T-helper 2 cell treated with Interferon-gamma antibody and Interleukin-4, amounts not matched to agents 5 μg/mL and 100 μg/mL, for 36 hours (primary cell): ENCODE data around the gene PDZD7.

Source experiments
- DNase-seq: peaks from one replicate; pipeline ENCODE4 v3.0.0; 2021; ENCODE audit warnings: low spot score
- H3K27ac Mint-ChIP-seq: one replicate; pipeline ENCODE4 v1.8.0; 2021; ENCODE audit warnings: mild to moderate bottlenecking, mixed read lengths
- H3K27me3 Mint-ChIP-seq: one replicate; pipeline ENCODE4 v1.8.0; 2021; ENCODE audit warnings: low read depth, mixed read lengths
- H3K36me3 Mint-ChIP-seq: one replicate; pipeline ENCODE4 v1.8.0; 2021; ENCODE audit warnings: low read depth, mixed read lengths
- H3K4me1 Mint-ChIP-seq: one replicate; pipeline ENCODE4 v1.8.0; 2021; ENCODE audit warnings: low read depth, mixed read lengths
- H3K4me3 Mint-ChIP-seq: one replicate; pipeline ENCODE4 v1.8.0; 2022; ENCODE audit warnings: mild to moderate bottlenecking, moderate library complexity, mixed read lengths
- H3K9me3 Mint-ChIP-seq: one replicate; pipeline ENCODE4 v1.8.0; 2021; ENCODE audit warnings: mixed read lengths

Gene PDZD7

GRCh38 chr10:101012525-101013364 is 18.2 kb downstream of the PDZD7 start:
- no peaks in the 10 kb centered on the region for H3K9me3 Mint-ChIP-seq
- H3K27me3 Mint-ChIP-seq: peaks cover 14% of the 10 kb centered on the region
- peak; percentile 75 for DNase-seq
- no peak overlapping the region for H3K4me3 Mint-ChIP-seq
- H3K27ac Mint-ChIP-seq: no peak overlapping the region
- H3K36me3 Mint-ChIP-seq: no peaks in the 10 kb centered on the region
- H3K4me1 Mint-ChIP-seq: peaks cover 12% of the 10 kb centered on the region

- DNase-seq: no peak
- Mint-ChIP-seq H3K9me3 (no peaks in the 10 kb centered on the region), H3K36me3 (no peaks in the 10 kb centered on the region), H3K4me1 (peaks cover 12% of the 10 kb centered on the region), H3K27ac (no peak overlapping the region), H3K27me3 (peaks cover 6% of the 10 kb centered on the region), H3K4me3 (no peak overlapping the region)
These were observed 19.2 kb downstream of the PDZD7 start for GRCh38 chr10:101011517-101012423.

GRCh38 chr10:101010329-101010728 is 20.6 kb downstream of the PDZD7 start:
- Mint-ChIP-seq H3K36me3 (no peaks in the 10 kb centered on the region), H3K4me3 (no peak overlapping the region), H3K27me3 (no peaks in the 10 kb centered on the region), H3K9me3 (no peaks in the 10 kb centered on the region), H3K4me1 (peaks cover 12% of the 10 kb centered on the region), H3K27ac (no peak overlapping the region)
- DNase-seq: no peak

- peaks cover 7% of the 10 kb centered on the region for H3K4me1 Mint-ChIP-seq
- H3K36me3 Mint-ChIP-seq: no peaks in the 10 kb centered on the region
- no peak overlapping the region for H3K4me3 Mint-ChIP-seq
- no peak for DNase-seq
- H3K27me3 Mint-ChIP-seq: no peaks in the 10 kb centered on the region
- no peak overlapping the region for H3K27ac Mint-ChIP-seq
- no peaks in the 10 kb centered on the region for H3K9me3 Mint-ChIP-seq
These were observed 22.0 kb downstream of the PDZD7 start for GRCh38 chr10:101008823-101009423.

- no peaks in the 10 kb centered on the region for H3K9me3 Mint-ChIP-seq
- H3K4me1 Mint-ChIP-seq: peaks cover 5% of the 10 kb centered on the region
- H3K27me3 Mint-ChIP-seq: no peaks in the 10 kb centered on the region
- no peak for DNase-seq
- H3K4me3 Mint-ChIP-seq: no peak overlapping the region
- no peaks in the 10 kb centered on the region for H3K36me3 Mint-ChIP-seq
- H3K27ac Mint-ChIP-seq: no peak overlapping the region
These were observed 22.8 kb downstream of the PDZD7 start for GRCh38 chr10:101007915-101008822.

- DNase-seq: no peak
- Mint-ChIP-seq H3K4me1 (no peaks in the 10 kb centered on the region), H3K4me3 (no peak overlapping the region), H3K36me3 (no peaks in the 10 kb centered on the region), H3K27me3 (no peaks in the 10 kb centered on the region), H3K9me3 (no peaks in the 10 kb centered on the region), H3K27ac (no peak overlapping the region)
These were observed 23.7 kb downstream of the PDZD7 start for GRCh38 chr10:101007099-101007711.

GRCh38 chr10:101006593-101007098 is 24.3 kb downstream of the PDZD7 start:
- no peaks in the 10 kb centered on the region for H3K4me1 Mint-ChIP-seq
- no peaks in the 10 kb centered on the region for H3K36me3 Mint-ChIP-seq
- H3K27ac Mint-ChIP-seq: no peak overlapping the region
- H3K27me3 Mint-ChIP-seq: no peaks in the 10 kb centered on the region
- no peak for DNase-seq
- H3K4me3 Mint-ChIP-seq: no peak overlapping the region
- no peaks in the 10 kb centered on the region for H3K9me3 Mint-ChIP-seq

- H3K4me1 Mint-ChIP-seq: peaks cover 2% of the 10 kb centered on the region
- H3K27ac Mint-ChIP-seq: no peak overlapping the region
- peaks cover 1% of the 10 kb centered on the region for H3K27me3 Mint-ChIP-seq
- no peak for DNase-seq
- no peaks in the 10 kb centered on the region for H3K9me3 Mint-ChIP-seq
- no peak overlapping the region for H3K4me3 Mint-ChIP-seq
- H3K36me3 Mint-ChIP-seq: no peaks in the 10 kb centered on the region
These were observed 24.9 kb downstream of the PDZD7 start for GRCh38 chr10:101005869-101006567.

- no peaks in the 10 kb centered on the region for H3K9me3 Mint-ChIP-seq
- no peaks in the 10 kb centered on the region for H3K36me3 Mint-ChIP-seq
- no peak overlapping the region for H3K4me3 Mint-ChIP-seq
These were observed 25.6 kb downstream of the PDZD7 start for GRCh38 chr10:101005361-101005760.

GRCh38 chr10:101003639-101004206 is 27.2 kb downstream of the PDZD7 start:
- Mint-ChIP-seq H3K27me3 (peaks cover 2% of the 10 kb centered on the region), H3K4me1 (peaks cover 4% of the 10 kb centered on the region), H3K36me3 (no peaks in the 10 kb centered on the region), H3K9me3 (no peaks in the 10 kb centered on the region), H3K27ac (no peak overlapping the region), H3K4me3 (no peak overlapping the region)
- no peak for DNase-seq

More at GRCh38 chr10:101005361-101005760, 25.6 kb downstream of the PDZD7 start:
- Mint-ChIP-seq H3K27me3 (peaks cover 2% of the 10 kb centered on the region), H3K27ac (no peak overlapping the region), H3K4me1 (peaks cover 3% of the 10 kb centered on the region)
- DNase-seq: no peak

- Mint-ChIP-seq H3K36me3 (no peaks in the 10 kb centered on the region), H3K4me1 (peaks cover 11% of the 10 kb centered on the region), H3K9me3 (no peaks in the 10 kb centered on the region), H3K4me3 (no peak overlapping the region), H3K27me3 (peaks cover 2% of the 10 kb centered on the region), H3K27ac (no peak overlapping the region)
- no peak for DNase-seq
These were observed 28.5 kb downstream of the PDZD7 start for GRCh38 chr10:101002456-101002855.

GRCh38 chr10:101001659-101002035 is 29.3 kb downstream of the PDZD7 start:
- no peak overlapping the region for H3K27ac Mint-ChIP-seq
- H3K27me3 Mint-ChIP-seq: peaks cover 2% of the 10 kb centered on the region
- no peak for DNase-seq
- no peaks in the 10 kb centered on the region for H3K9me3 Mint-ChIP-seq
- no peaks in the 10 kb centered on the region for H3K36me3 Mint-ChIP-seq
- H3K4me1 Mint-ChIP-seq: peaks cover 11% of the 10 kb centered on the region
- H3K4me3 Mint-ChIP-seq: no peak overlapping the region
